ENCODE data around the gene RPL36A.
A peak's percentile ranks its signal among the peaks of the same experiment; 100 is the strongest.

RPL36A gene

GRCh38 chrX:101390664-101391525 is at the start of gene RPL36A:
RPL36A (plus strand) TSS chrX:101391011; CDS start chrX:101391044, 33 bp downstream.
- peak; percentile 54 for DNase-seq (ENCODE audit: insufficient read length, low spot score)
- FAIRE-seq: peak; percentile 75

GRCh38 chrX:101347859-101348451 is 42.9 kb upstream of the RPL36A start:
- TF ChIP-seq POLR2A (IDR thresholded peaks at IDR 0.05; ENCODE audit: low read depth, low read length): no peak
- FAIRE-seq (no peak), DNase-seq (ENCODE audit: insufficient read length, low spot score) (no peak)

More at GRCh38 chrX:101390664-101391525, at the start of gene RPL36A:
- TF ChIP-seq POLR2A (IDR thresholded peaks at IDR 0.05; ENCODE audit: low read depth, low read length): peak; percentile 79

DNA sequence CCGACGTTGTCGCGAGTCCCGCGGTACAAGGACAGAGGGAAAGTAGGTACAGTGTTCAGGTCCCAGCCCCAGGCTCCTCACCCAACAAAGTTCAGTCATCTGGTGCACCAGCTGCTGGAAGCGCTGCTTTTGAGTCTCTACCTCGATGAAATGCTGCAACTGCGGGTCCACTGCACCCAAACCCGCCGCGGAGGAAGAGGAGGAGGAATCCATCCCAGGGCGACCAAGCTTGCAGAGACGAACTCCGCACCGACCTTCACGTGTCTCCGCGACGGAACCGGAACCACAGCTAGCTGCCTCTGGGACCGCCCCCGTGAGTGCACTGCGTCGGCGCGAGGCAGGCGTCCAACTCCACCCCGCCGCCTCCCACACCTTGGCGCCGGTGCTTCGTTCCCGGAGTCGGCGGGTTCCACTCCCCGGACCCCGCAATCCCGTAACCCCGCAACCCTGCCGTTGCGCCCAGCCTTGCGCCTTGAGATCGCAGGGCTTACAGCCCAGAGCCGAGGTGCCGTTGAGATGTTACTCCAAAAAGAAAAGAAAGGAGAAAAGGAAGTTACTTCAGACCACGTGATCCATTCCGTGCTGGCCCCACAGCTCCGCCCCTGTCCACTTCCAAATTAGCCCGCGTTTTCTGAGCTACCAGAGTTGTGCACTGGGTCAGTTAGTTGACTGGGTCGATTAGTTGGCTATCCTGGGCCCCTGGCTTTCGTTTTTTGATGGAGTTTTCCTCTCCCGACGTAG is 42.2 kb upstream of the RPL36A start, which contains the start of gene TIMM8A:
TSS of gene TIMM8A (minus strand) at position 291 of the 741 bp plus-strand sequence. CDS start at position 213, 78 bp downstream.
- FAIRE-seq (peak; percentile 83), DNase-seq (ENCODE audit: insufficient read length, low spot score) (peak; percentile 61)
- peak; percentile 83 for TF ChIP-seq POLR2A (IDR thresholded peaks at IDR 0.05; ENCODE audit: low read depth, low read length)

- no peak for TF ChIP-seq POLR2A (IDR thresholded peaks at IDR 0.05; ENCODE audit: low read depth, low read length)
- DNase-seq (ENCODE audit: insufficient read length, low spot score) (no peak), FAIRE-seq (no peak)
These were observed 41.6 kb upstream of the RPL36A start for GRCh38 chrX:101349193-101349562.

DNA sequence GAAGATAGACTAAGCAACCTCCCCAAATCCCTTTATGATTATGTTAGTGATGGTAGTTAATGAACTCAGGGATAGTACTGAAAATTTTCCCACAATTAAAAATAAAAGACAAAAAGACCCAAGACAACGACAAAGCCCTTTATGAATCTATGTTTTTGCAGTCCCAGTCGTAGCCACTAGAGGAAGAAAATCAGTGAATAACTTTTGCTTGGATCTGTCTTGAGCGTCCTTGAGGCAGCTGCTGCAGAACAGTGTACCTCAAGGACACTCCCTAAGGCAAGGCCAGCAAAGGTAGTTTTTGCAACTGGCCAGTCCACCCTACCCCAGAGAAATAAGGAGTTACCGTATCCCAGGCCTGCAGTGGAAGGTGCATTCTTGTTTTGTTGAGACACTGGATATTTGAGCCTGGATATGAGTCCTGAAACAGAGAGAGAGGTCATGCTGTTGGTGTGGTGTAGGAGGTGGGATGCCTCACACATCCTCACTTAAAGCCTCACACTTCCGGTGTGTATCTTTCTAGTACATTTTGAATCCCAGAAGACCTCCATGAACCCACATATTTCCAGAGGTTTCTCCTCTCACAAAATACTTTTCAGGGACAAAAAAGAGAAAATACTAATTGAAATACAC is 33.5 kb upstream of the RPL36A start:
- no peak for FAIRE-seq

DNA sequence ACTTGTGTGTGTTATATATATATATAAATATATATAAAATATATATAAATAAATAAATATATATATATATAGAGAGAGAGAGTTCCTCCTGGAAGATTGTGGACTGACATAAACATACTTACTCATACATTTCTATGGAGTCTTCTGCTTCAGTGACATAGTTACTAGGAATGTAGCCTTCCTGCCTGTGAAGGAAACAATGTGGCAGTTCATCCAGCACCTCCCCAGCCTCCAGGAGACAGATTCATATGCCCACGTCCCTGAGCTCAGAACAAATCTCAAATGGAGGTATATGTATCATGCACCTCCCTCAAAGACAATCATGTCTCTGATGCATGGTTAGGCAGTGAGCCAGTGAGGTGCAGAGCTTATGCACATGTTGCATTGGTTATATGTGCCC is 30.8 kb upstream of the RPL36A start:
- no peak for TF ChIP-seq POLR2A (IDR thresholded peaks at IDR 0.05; ENCODE audit: low read depth, low read length)
- DNase-seq (ENCODE audit: insufficient read length, low spot score): no peak
- FAIRE-seq: no peak

More for the DNA sequence above, 33.5 kb upstream of the RPL36A start:
- no peak for TF ChIP-seq POLR2A (IDR thresholded peaks at IDR 0.05; ENCODE audit: low read depth, low read length)
- DNase-seq (ENCODE audit: insufficient read length, low spot score): no peak

GRCh38 chrX:101360390-101360789 is 30.4 kb upstream of the RPL36A start:
- FAIRE-seq: no peak
- no peak for DNase-seq (ENCODE audit: insufficient read length, low spot score)
- no peak for TF ChIP-seq POLR2A (IDR thresholded peaks at IDR 0.05; ENCODE audit: low read depth, low read length)

DNA sequence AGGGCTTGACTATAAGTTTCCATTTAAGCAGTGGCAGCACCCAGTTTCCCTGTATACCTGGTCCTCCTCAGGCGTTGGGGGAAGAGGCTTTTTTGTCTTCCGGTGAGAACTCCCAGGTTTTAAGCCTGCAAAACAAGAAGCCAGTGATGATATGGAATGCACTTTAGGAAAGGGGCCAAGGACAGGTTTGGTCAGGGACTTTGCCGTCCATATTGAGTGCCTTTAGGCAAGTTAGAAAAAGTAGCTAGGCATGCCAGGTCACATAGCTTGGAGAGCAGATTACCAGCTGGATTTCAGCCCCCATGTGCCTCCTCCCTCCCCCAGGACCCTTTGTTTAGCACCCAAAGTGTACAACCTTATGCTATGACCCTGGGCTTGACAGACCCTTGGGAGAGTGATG is 28.7 kb upstream of the RPL36A start:
- FAIRE-seq (no peak), DNase-seq (ENCODE audit: insufficient read length, low spot score) (no peak)

DNA sequence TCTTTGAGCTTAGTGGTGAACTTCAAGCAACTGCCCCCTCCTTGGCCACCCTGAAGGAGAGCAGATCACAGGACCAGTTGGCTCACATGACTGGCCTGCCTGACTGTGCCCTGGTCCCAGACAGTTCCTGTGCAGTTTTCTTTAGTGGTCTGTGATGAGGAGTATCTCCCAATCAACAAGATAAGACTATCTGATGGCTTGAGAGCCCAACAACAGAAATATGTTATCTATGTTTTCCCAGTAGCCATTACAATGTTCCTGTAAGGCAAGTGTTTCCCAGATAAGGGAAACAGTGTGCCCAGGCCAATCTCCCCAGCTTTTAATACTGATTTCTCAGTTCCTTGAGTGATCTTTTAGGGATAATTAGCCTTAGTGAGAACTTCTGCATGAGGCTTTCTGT is 28.1 kb upstream of the RPL36A start:
- DNase-seq (ENCODE audit: insufficient read length, low spot score) (no peak), FAIRE-seq (no peak)
- TF ChIP-seq POLR2A (IDR thresholded peaks at IDR 0.05; ENCODE audit: low read depth, low read length): no peak

More for the DNA sequence above, 28.7 kb upstream of the RPL36A start:
- TF ChIP-seq POLR2A (IDR thresholded peaks at IDR 0.05; ENCODE audit: low read depth, low read length): no peak

DNA sequence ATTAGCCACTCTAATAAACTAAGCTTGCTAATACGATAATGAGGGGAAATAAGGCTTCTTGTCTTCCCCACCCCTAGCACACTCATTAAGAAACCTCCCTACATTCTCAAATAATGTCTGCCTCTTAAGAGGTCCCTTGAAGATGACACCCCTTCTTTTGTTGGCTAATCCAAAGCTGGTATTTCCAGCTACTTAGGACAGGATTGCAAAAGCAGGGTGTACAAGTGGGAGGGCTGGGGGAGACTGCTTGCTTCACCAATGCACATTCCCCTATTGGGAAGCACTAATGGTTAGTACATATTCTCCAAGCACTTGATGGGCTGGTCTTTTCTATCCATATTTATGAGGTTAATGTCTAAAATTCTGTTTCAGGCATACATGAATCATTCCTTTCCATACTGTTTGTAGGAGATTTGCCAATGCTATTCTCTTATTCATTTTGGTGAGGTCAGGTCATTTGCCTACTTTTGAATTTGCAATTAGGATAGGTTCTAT is 25.5 kb upstream of the RPL36A start:
- TF ChIP-seq POLR2A (IDR thresholded peaks at IDR 0.05; ENCODE audit: low read depth, low read length): no peak
- DNase-seq (ENCODE audit: insufficient read length, low spot score): no peak
- no peak for FAIRE-seq

DNA sequence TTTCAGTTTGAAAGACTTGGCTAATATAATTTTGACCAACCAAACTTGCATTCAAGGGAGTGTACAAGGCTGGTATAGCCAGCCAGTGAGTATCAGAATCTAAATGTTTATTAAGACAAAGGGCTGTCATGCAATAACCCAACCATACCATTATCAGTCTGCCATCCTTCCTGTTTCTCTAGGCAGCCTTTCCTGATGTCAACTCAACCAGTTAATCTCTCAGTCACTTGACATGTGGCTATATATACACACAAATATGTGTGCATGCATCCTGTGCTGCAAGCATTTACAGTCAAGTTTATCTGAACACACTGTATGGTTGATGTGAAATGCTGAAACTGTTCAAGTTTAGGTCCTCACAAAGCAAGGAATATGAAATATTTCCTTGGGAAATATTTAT is 22.0 kb upstream of the RPL36A start:
- no peak for FAIRE-seq
- TF ChIP-seq POLR2A (IDR thresholded peaks at IDR 0.05; ENCODE audit: low read depth, low read length): no peak
- no peak for DNase-seq (ENCODE audit: insufficient read length, low spot score)

DNA sequence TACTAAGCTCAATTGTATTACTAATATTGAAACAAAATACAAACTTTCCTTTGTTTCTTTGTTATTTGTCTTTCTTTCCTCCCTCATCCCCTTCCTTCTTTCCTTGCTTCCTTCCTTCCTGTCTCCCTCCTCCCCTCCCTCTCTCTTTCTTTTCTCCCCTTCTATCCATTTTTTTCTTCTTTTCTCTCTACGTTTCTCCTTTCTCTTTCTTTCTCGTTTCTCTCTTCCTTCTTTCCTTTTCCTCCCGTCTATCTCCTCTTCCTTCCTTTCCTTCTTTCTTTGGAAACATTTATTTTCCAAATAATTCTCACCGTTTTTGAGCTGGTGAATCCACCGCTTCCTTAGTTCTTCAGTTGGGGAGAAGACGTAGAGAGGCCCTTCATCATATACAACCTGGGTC is 21.1 kb upstream of the RPL36A start:
- TF ChIP-seq POLR2A (IDR thresholded peaks at IDR 0.05; ENCODE audit: low read depth, low read length): no peak
- FAIRE-seq: no peak
- DNase-seq (ENCODE audit: insufficient read length, low spot score): no peak

DNA sequence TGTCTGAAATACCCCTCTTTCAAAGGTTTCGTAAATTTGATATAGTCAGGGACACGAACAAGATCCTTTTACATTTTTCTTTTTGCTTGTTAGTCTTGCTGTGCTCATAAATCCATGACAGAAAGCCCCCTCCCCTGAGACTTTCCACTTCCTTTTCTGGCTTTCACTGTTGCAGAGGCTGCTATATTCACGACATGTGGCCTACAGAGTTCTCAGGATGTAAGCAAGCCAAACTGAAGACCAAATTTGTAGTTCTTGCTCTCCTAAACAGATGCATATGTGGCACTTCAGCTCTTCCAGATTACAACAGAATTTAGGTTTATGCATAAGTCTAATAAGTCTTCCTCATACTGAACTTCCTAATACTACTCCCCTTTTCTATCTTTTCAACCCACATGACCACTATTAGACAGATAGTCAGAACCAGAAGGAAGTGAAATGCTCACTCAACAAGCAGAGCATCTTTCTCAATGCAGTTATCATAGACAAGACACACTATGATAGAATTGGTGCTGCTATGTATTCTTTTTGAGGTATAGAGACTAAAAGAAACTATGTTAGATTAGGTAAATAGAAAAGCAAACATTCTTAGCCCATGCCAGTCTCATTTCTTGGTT is 19.8 kb upstream of the RPL36A start:
- FAIRE-seq: no peak
- DNase-seq (ENCODE audit: insufficient read length, low spot score): no peak
- TF ChIP-seq POLR2A (IDR thresholded peaks at IDR 0.05; ENCODE audit: low read depth, low read length): no peak
